ENCODE data around the gene HOGA1. TPM values are rescaled to one million over a fixed set of nuclear protein-coding genes. Genes with fewer than 3 reads are reported as not detected.

HOGA1 gene
- total and polyA plus RNA-seq, 2 of the 13 experiments (the other 11 are each of a cell fraction or from before 2014, with no cell fraction given) = 7.6 to 19.5 TPM

DNA sequence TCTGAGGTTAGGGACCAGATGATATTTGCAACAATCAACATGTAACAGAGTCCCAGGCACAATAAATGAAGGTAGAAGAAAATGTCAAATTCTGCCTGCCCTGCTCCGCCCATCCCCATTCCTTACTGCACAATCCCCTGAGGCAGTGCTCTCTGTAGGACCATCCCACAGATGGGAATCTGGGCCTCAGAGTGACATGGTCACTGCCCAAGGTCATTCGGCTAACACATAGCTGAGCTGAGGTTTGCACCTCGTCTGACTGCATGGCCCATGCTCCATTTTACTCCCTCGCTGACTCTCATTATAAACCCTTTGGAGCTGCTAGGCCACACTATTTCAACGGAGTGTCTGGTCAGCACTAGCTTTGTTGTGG lies 1.2 kb downstream of the HOGA1 start (continued):
- TF ChIP-seq ZNF724P (CRISPR knock-in tag; IDR thresholded peaks at IDR 0.05; ENCODE audit: borderline replicate concordance) (0 out of 2 replicates have a peak, but pooled peaks have one; percentile 6), MEIS2 (CRISPR knock-in tag; IDR thresholded peaks at IDR 0.05) (0 out of 2 replicates have a peak, but pooled peaks have one; percentile 51), ISX (CRISPR knock-in tag; conservative IDR thresholded peaks at IDR 0.05) (0 out of 2 replicates have a peak, but pooled peaks have one; percentile 6), ZNF781 (CRISPR knock-in tag; IDR thresholded peaks at IDR 0.05; ENCODE audit: borderline replicate concordance, not compliant biosample characterization) (no peak), PHF20 (CRISPR knock-in tag; IDR thresholded peaks at IDR 0.05) (0 out of 2 replicates have a peak, but pooled peaks have one; percentile 4)

DNA sequence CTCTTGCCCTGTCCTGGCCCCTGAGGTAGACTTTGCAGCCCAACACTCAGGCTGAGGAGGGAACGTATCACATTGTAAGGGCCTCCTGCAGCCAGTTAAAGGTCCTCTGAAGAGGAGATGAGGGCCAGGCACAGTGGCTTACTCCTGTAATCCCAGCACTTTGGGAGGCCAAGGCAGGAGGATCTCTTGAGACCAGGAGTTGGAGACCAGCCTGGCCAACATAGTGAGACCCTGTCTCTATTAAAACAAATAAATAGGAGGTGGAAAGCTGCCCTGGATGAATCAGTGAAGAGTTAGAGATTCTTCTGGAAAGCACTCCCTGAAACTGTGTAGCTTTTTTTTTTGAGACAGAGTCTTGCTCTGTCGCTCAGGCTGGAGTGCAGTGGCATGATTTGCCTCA lies 3.0 kb downstream of the HOGA1 start:
- Histone ChIP-seq H3K4me3 (replicated peaks in 1 of 3; ENCODE audit: insufficient read depth in 1 of 3, low read depth in 2 of 3, low read length in 3 of 3) (no peak overlapping the region), H3K27ac (ENCODE audit: extremely low read length, insufficient read depth, low read length) (peak overlapping the region; percentile 45), H3K36me3 (replicated peaks in 1 of 2; ENCODE audit: control insufficient read depth in 1 of 2, insufficient read depth in 2 of 2, low read length in 2 of 2) (no peaks in the 10 kb centered on the region; a peak in 1 of 5 replicates), H3K9ac (ENCODE audit: insufficient read depth, low read depth, low read length) (no peak overlapping the region), H3K9me3 (ENCODE audit: low read length) (no peaks in the 10 kb centered on the region), H3K4me1 (ENCODE audit: insufficient read depth, low read length) (peaks cover 72% of the 10 kb centered on the region), H3K27me3 (ENCODE audit: control insufficient read depth in 1 of 2, insufficient read depth in 2 of 2, low read length in 2 of 2) (no peaks in the 10 kb centered on the region), H4K20me1 (ENCODE audit: insufficient read depth, low read length) (no peaks in the 10 kb centered on the region), H3K79me2 (ENCODE audit: insufficient read depth, low read length) (peaks cover 3% of the 10 kb centered on the region), H3K4me2 (ENCODE audit: low read depth, low read length) (0 out of 2 replicates have a peak overlapping the region, but pooled peaks have one; percentile 39), H2AFZ (ENCODE audit: low read length) (no peak overlapping the region)
- 81% methylated on average over 2 of the region's 2 CpGs for WGBS (ENCODE audit: low lambda C conversion rate)
- TF ChIP-seq ZNF121 (CRISPR knock-in tag; IDR thresholded peaks at IDR 0.05) = 0 out of 2 replicates have a peak, but pooled peaks have one; percentile 28
- TF ChIP-seq KDM1A (CRISPR knock-in tag; IDR thresholded peaks at IDR 0.05) = no peak
- TF ChIP-seq, protein P1, sequence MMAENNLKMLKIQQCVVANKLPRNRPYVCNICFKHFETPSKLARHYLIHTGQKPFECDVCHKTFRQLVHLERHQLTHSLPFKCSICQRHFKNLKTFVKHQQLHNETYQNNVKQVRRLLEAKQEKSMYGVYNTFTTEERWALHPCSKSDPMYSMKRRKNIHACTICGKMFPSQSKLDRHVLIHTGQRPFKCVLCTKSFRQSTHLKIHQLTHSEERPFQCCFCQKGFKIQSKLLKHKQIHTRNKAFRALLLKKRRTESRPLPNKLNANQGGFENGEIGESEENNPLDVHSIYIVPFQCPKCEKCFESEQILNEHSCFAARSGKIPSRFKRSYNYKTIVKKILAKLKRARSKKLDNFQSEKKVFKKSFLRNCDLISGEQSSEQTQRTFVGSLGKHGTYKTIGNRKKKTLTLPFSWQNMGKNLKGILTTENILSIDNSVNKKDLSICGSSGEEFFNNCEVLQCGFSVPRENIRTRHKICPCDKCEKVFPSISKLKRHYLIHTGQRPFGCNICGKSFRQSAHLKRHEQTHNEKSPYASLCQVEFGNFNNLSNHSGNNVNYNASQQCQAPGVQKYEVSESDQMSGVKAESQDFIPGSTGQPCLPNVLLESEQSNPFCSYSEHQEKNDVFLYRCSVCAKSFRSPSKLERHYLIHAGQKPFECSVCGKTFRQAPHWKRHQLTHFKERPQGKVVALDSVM (CRISPR knock-in tag; IDR thresholded peaks at IDR 0.05) = peak; percentile 69
- POLR2A ChIA-PET = no interaction called here
- ATAC-seq (no peak), DNase-seq (ENCODE audit: low spot score) (no peak), FAIRE-seq (no peak)
- in situ Hi-C loops (cut with HindIII; ENCODE audit: extremely low pct_ligation_motif_present, low pct_unique_long_range_greater_than_20kb) = no loop called here
- no TSS peak for BruUV-seq (replicated peaks)
- intact Hi-C loops (cut with micrococcal nuclease; ENCODE audit: unreplicated experiment) = no loop called here
- CTCF ChIA-PET (ENCODE audit: low intra/inter-chr PET ratio, low total read pairs) = no interaction called here

All from HepG2 (cell line).